Stimulated activated naive CD8-positive, alpha-beta T cell treated with anti-CD3 and anti-CD28 coated beads, Interleukin-15, amount 100 ng/mL, for 72 hours (primary cell): ENCODE results near the gene RNF126.
"Not testable (repeated sequence)": the region's sequence is repeated elsewhere in the genome, so short reads cannot be mapped to it uniquely, and the experiment has no call there.

Experiments used
- ATAC-seq: fragments of 150-1000 bp; cut with Tn5 transposase; 2 replicates; pipeline ENCODE4 v1.10.0; 2021; ENCODE audit warnings: mild to moderate bottlenecking, moderate library complexity
- DNase-seq, 2 donors: peaks; one replicate each; pipeline ENCODE4 v3.0.0; 2021 to 2022
- H3K27ac Mint-ChIP-seq, 2 donors: one replicate each; pipeline ENCODE4 v1.8.0; 2022; ENCODE audit warnings: mild to moderate bottlenecking in 2 of 2, mixed read lengths in 2 of 2, moderate library complexity in 2 of 2
- H3K27me3 Mint-ChIP-seq: one replicate; pipeline ENCODE4 v1.8.0; 2022; ENCODE audit warnings: mixed read lengths
- H3K4me1 Mint-ChIP-seq: one replicate; pipeline ENCODE4 v1.8.0; 2022; ENCODE audit warnings: mild to moderate bottlenecking, mixed read lengths
- H3K4me3 Mint-ChIP-seq, 2 donors: one replicate each; pipeline ENCODE4 v1.8.0; 2022; ENCODE audit warnings: mild to moderate bottlenecking in 2 of 2, mixed read lengths in 2 of 2, moderate library complexity in 1 of 2
- H3K9me3 Mint-ChIP-seq, 2 donors: one replicate each; pipeline ENCODE4 v1.8.0; 2022; ENCODE audit warnings: mixed read lengths in 2 of 2

RNF126 gene

GRCh38 chr19:662962-663681 is at the start of gene RNF126:
Gene RNF126 (minus strand): TSS chr19:663214. CDS start chr19:663121, 93 bp downstream.
- Mint-ChIP-seq H3K4me1 (peaks cover 51% of the 10 kb centered on the region), H3K27ac (peak within 1 kb of the TSS; percentile 89 to 98), H3K9me3 (no peaks in the 10 kb centered on the region), H3K27me3 (no peaks in the 10 kb centered on the region), H3K4me3 (peak within 1 kb of the TSS; percentile 96 to 97)
- ATAC-seq (peak; percentile 65), DNase-seq (peak; percentile 89 to 90)

- peaks cover 49% of the 10 kb centered on the region for H3K27me3 Mint-ChIP-seq
- no peaks in the 10 kb centered on the region for H3K4me1 Mint-ChIP-seq
- peaks cover 7 to 10% of the 10 kb centered on the region in 2 donors for H3K9me3 Mint-ChIP-seq
- H3K27ac Mint-ChIP-seq: no peak overlapping the region
- H3K4me3 Mint-ChIP-seq: no peak overlapping the region
- DNase-seq (no peak), ATAC-seq (no peak)
These were observed 48.2 kb upstream of the RNF126 start for GRCh38 chr19:711254-711653.

- ATAC-seq (no peak), DNase-seq (no peak)
- Mint-ChIP-seq H3K4me1 (no peaks in the 10 kb centered on the region), H3K9me3 (peaks cover 6 to 7% of the 10 kb centered on the region in 2 donors), H3K4me3 (peak overlapping the region in 1 of 2 donors; percentile 24), H3K27me3 (peaks cover 44% of the 10 kb centered on the region), H3K27ac (no peak overlapping the region)
These were observed 47.8 kb upstream of the RNF126 start for GRCh38 chr19:710767-711166.

GRCh38 chr19:709965-710571 is 47.1 kb upstream of the RNF126 start:
- no peaks in the 10 kb centered on the region for H3K4me1 Mint-ChIP-seq
- no peak overlapping the region for H3K27ac Mint-ChIP-seq
- peaks cover 42% of the 10 kb centered on the region for H3K27me3 Mint-ChIP-seq
- H3K4me3 Mint-ChIP-seq: no peak overlapping the region
- H3K9me3 Mint-ChIP-seq: peaks cover 0 to under 1% of the 10 kb centered on the region in 2 donors
- peak; percentile 31 for ATAC-seq
- no peak for DNase-seq

- DNase-seq (no peak), ATAC-seq (peak; percentile 20)
- Mint-ChIP-seq H3K9me3 (no peaks in the 10 kb centered on the region), H3K4me1 (peaks cover 4% of the 10 kb centered on the region), H3K4me3 (no peak overlapping the region), H3K27ac (no peak overlapping the region), H3K27me3 (peaks cover 43% of the 10 kb centered on the region)
These were observed 46.4 kb upstream of the RNF126 start for GRCh38 chr19:709196-709964.

- H3K9me3 Mint-ChIP-seq: no peaks in the 10 kb centered on the region
- ATAC-seq (no peak), DNase-seq (no peak)
- H3K4me3 Mint-ChIP-seq: no peak within 1 kb of the TSS
- H3K27me3 Mint-ChIP-seq: peaks cover 46% of the 10 kb centered on the region
- no peak within 1 kb of the TSS for H3K27ac Mint-ChIP-seq
- peaks cover 11% of the 10 kb centered on the region for H3K4me1 Mint-ChIP-seq
These were observed 45.4 kb upstream of the RNF126 start, which contains the start of gene PALM for GRCh38 chr19:708154-709143. Gene PALM (plus strand): TSS chr19:708935. CDS start chr19:709147, 212 bp downstream.

- H3K9me3 Mint-ChIP-seq: no peaks in the 10 kb centered on the region
- peaks cover 16% of the 10 kb centered on the region for H3K4me1 Mint-ChIP-seq
- ATAC-seq (no peak), DNase-seq (no peak)
- peak overlapping the region in 1 of 2 donors; percentile 35 for H3K4me3 Mint-ChIP-seq
- no peak overlapping the region for H3K27ac Mint-ChIP-seq
- H3K27me3 Mint-ChIP-seq: peaks cover 33% of the 10 kb centered on the region
These were observed 41.4 kb upstream of the RNF126 start for GRCh38 chr19:704447-704741.

GRCh38 chr19:703651-704446 is 40.8 kb upstream of the RNF126 start:
- H3K27ac Mint-ChIP-seq: no peak overlapping the region
- no peaks in the 10 kb centered on the region for H3K9me3 Mint-ChIP-seq
- peak overlapping the region; percentile 35 to 56 for H3K4me3 Mint-ChIP-seq

GRCh38 chr19:703329-703650 is 40.3 kb upstream of the RNF126 start:
- DNase-seq (no peak), ATAC-seq (no peak)
- peak overlapping the region; percentile 35 to 56 for H3K4me3 Mint-ChIP-seq
- peak overlapping the region in 1 of 2 donors; percentile 27 for H3K27ac Mint-ChIP-seq
- H3K27me3 Mint-ChIP-seq: peaks cover 41% of the 10 kb centered on the region
- H3K4me1 Mint-ChIP-seq: peaks cover 16% of the 10 kb centered on the region
- H3K9me3 Mint-ChIP-seq: no peaks in the 10 kb centered on the region

More at GRCh38 chr19:703651-704446, 40.8 kb upstream of the RNF126 start:
- Mint-ChIP-seq H3K4me1 (peaks cover 16% of the 10 kb centered on the region), H3K27me3 (peaks cover 38% of the 10 kb centered on the region)
- ATAC-seq (peak; percentile 75), DNase-seq (peak; percentile 61 to 66)

- ATAC-seq, H3K9me3 Mint-ChIP-seq, DNase-seq: not testable (repeated sequence)
- peaks cover 16% of the 10 kb centered on the region for H3K4me1 Mint-ChIP-seq
- peaks cover 41% of the 10 kb centered on the region for H3K27me3 Mint-ChIP-seq
- H3K4me3 Mint-ChIP-seq: peak overlapping the region; percentile 35 to 56
- H3K27ac Mint-ChIP-seq: peak overlapping the region in 1 of 2 donors; percentile 27
These were observed 39.8 kb upstream of the RNF126 start for GRCh38 chr19:702847-703246.

GRCh38 chr19:699885-700284 is 36.9 kb upstream of the RNF126 start:
- H3K4me3 Mint-ChIP-seq, ATAC-seq, DNase-seq, H3K9me3 Mint-ChIP-seq, H3K27ac Mint-ChIP-seq: not testable (repeated sequence)
- H3K27me3 Mint-ChIP-seq: peaks cover 48% of the 10 kb centered on the region
- H3K4me1 Mint-ChIP-seq: peaks cover 26% of the 10 kb centered on the region

GRCh38 chr19:698529-698928 is 35.5 kb upstream of the RNF126 start:
- H3K27ac Mint-ChIP-seq, H3K9me3 Mint-ChIP-seq, DNase-seq, ATAC-seq, H3K4me3 Mint-ChIP-seq: not testable (repeated sequence)
- H3K27me3 Mint-ChIP-seq: peaks cover 54% of the 10 kb centered on the region
- H3K4me1 Mint-ChIP-seq: peaks cover 20% of the 10 kb centered on the region

- peak; percentile 46 for ATAC-seq
- peak within 1 kb of the TSS in 1 of 2 donors; percentile 59 for H3K27ac Mint-ChIP-seq
- peak within 1 kb of the TSS in 1 of 2 donors; percentile 44 for H3K4me3 Mint-ChIP-seq
- H3K27me3 Mint-ChIP-seq: peaks cover 45% of the 10 kb centered on the region
- no peak for DNase-seq
- peaks cover 15% of the 10 kb centered on the region for H3K4me1 Mint-ChIP-seq
- no peaks in the 10 kb centered on the region for H3K9me3 Mint-ChIP-seq
These were observed 32.4 kb upstream of the RNF126 start, which contains the start of gene PRSS57 for GRCh38 chr19:695352-695949. Gene PRSS57 (minus strand): TSS chr19:695452. CDS start chr19:695430, 22 bp downstream.
